HUES6 (cell line): ENCODE data around the gene FBXW8.
A peak's percentile ranks its signal among the peaks of the same experiment; 100 is the strongest.

ENCODE experiments used
- H3K27ac ChIP-seq: 2 replicates; pipeline ENCODE4 v1.7.0; 2013; ENCODE audit warnings: low read depth, mild to moderate bottlenecking, low read length, inconsistent platforms
- H3K27me3 ChIP-seq: 2 replicates; pipeline ENCODE4 v1.6.1; 2013; ENCODE audit warnings: low read length; ENCODE audit not compliant: control insufficient read depth, insufficient read depth
- H3K36me3 ChIP-seq: 2 replicates; pipeline ENCODE4 v1.6.1; 2013; ENCODE audit warnings: low read length; ENCODE audit not compliant: control insufficient read depth, insufficient read depth
- H3K4me1 ChIP-seq: 2 replicates; pipeline ENCODE4 v1.6.1; 2013; ENCODE audit warnings: low read length; ENCODE audit not compliant: control insufficient read depth, insufficient read depth
- H3K4me3 ChIP-seq: 2 replicates; pipeline ENCODE4 v1.5.1; 2013; ENCODE audit warnings: low read depth, low read length
- H3K9ac ChIP-seq: one replicate; pipeline ENCODE4 v1.6.1; 2013; ENCODE audit warnings: mild to moderate bottlenecking, low read length
- H3K9me3 ChIP-seq: 2 replicates; pipeline ENCODE4 v1.6.1; 2013; ENCODE audit warnings: low read depth, low read length; ENCODE audit not compliant: control insufficient read depth, insufficient read depth

Gene FBXW8

DNA sequence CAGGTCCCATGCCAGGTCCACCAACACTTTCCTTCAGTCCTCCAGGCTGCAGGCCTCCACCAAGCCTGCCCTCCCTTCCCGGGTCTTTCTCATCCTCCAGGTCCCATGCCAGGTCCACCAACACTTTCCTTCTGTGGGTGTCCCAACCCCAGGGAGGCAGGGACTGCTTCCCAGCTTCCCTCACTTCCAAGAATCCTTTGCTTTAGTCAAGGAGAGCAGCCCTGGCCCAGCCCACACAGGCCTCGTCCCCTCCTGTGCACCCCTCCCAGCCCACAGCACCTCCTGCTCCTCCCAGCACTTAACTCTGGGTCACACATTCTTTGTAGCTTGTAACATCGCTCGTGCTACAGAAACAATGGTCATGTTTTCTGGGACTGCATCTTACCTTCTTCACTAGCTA lies 115.6 kb downstream of the FBXW8 start:
- no peaks in the 10 kb centered on the region for H3K4me1 ChIP-seq
- no peak overlapping the region for H3K27ac ChIP-seq
- H3K36me3 ChIP-seq, result peaks cover 50% of the 10 kb centered on the region
- H3K4me3 ChIP-seq, result no peak overlapping the region
- H3K9me3 ChIP-seq, result no peaks in the 10 kb centered on the region
- no peaks in the 10 kb centered on the region for H3K27me3 ChIP-seq
- no peak overlapping the region for H3K9ac ChIP-seq

DNA sequence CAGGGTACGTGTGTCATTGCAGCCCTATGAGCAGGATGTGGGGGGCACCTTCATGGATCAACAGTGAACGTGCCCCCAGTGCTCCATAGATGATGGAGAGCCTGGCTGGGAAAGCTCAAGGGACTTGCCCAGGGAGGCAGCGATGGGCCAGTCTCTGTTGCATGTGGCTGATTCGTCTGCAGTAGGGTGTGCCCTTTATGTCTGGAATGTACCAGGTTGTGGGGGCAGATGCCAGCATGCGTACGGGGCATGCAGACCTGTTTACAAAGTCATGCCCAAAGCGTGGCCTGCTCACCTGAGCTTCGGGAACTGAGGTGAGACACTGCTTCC lies 116.1 kb downstream of the FBXW8 start:
- Histone ChIP-seq H3K36me3 (peaks cover 50% of the 10 kb centered on the region), H3K4me1 (no peaks in the 10 kb centered on the region), H3K9me3 (no peaks in the 10 kb centered on the region), H3K9ac (no peak overlapping the region), H3K27ac (no peak overlapping the region), H3K27me3 (no peaks in the 10 kb centered on the region), H3K4me3 (no peak overlapping the region)

DNA sequence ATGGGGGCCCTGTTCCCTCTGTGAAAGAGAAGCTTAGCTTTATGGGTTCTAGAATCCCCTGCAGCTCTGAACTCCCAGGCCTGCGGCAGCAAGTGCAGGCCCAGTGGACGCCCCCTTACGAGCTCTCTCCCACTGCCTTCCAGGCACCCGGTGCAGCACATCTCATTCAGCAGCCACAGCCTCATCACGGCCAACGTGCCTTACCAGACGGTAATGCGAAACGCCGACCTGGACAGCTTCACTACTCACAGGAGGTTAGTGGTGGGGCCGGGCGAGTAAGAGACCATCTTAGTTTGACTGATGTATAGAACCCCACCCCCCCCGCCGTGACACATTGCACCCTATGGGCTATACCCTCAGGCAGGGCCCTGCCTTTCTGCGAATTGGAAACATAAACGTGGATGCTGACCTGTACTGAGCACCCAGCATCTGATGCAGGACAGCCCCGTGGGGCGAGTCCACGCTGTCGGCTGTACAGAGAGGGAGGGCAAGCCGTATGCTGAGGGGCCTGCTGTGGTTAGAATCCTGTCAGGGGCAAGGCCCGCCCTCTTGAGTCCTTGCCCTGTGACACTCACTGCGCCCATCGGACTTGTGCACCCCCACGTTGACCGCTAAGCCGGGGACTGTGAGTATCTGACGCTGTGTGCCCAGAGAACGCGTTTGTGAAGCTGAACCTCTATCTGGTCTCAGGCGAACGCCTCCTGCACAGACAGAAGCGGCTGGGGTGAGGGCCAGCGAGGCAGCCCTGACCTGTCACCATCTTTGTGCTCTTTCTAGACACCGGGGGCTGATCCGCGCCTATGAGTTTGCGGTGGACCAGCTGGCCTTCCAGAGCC lies 116.7 kb downstream of the FBXW8 start:
- no peak overlapping the region for H3K27ac ChIP-seq
- peaks cover 50% of the 10 kb centered on the region for H3K36me3 ChIP-seq

DNA sequence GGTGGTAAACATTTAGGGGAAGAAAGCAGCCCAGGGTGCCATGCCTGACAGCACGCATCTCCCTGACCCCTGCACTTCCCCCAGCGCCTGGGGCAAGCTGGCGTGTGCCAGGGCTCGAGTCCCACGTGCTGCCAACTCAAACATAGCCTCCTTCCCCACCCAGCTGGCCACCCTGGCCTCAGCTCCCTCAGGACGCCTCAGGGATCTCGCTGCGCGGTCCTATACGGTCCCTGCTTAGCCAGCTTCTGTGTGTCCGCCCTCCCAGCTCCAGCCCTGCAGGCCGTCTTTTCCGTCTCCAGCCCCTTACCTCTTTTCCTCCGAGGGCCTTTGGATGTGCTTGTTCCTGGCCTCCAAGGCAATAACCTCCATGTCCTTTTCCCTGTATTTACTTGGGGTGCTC lies 117.5 kb downstream of the FBXW8 start:
- Histone ChIP-seq H3K27me3 (no peaks in the 10 kb centered on the region), H3K9me3 (no peaks in the 10 kb centered on the region), H3K9ac (no peak overlapping the region), H3K27ac (no peak overlapping the region), H3K4me1 (peaks cover 10% of the 10 kb centered on the region), H3K4me3 (no peak overlapping the region), H3K36me3 (peaks cover 50% of the 10 kb centered on the region)

More for the DNA sequence above, 116.7 kb downstream of the FBXW8 start:
- Histone ChIP-seq H3K27me3 (no peaks in the 10 kb centered on the region), H3K9ac (no peak overlapping the region), H3K4me1 (peaks cover 2% of the 10 kb centered on the region; the same call in 1 of the 2 replicates), H3K9me3 (no peaks in the 10 kb centered on the region), H3K4me3 (no peak overlapping the region)

DNA sequence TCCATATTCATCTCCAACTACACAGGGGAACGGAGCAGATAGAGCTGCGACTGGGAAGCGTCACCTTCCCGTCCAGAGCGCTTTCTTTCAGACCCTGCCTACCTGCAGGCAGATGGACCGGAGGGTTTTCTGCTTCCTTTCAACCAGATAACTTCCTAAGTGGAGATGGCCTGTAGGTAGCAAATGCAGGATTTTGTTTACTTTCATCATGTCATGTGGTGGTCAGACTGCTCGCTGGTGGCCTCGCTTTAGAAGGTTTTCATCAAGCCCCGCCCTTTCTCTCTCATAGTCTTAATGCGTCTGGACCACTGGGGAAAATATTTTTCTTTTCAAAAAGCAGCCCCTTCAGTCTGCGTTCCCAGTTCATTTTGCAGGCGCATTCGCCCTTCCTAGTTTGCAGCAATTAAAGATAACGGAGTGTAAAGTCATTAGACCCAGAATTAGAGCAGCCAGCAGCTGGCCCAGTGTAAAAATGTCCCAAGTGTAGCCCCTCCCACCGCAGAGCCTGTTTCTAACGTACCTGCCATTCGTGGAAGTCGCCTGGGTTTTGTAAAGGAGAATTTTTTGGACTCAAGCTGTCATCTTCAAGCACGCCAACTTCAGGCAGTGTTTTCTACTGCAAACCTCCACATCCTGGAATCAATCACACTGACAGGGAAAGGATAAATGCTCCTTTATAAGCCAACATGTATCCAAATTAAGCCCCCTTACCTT lies 119.6 kb downstream of the FBXW8 start:
- H3K9ac ChIP-seq, result no peak overlapping the region
- H3K4me1 ChIP-seq, result peaks cover 15% of the 10 kb centered on the region
- H3K4me3 ChIP-seq, result no peak overlapping the region
- H3K27me3 ChIP-seq, result no peaks in the 10 kb centered on the region
- H3K36me3 ChIP-seq, result peaks cover 32% of the 10 kb centered on the region
- no peak overlapping the region for H3K27ac ChIP-seq
- no peaks in the 10 kb centered on the region for H3K9me3 ChIP-seq

DNA sequence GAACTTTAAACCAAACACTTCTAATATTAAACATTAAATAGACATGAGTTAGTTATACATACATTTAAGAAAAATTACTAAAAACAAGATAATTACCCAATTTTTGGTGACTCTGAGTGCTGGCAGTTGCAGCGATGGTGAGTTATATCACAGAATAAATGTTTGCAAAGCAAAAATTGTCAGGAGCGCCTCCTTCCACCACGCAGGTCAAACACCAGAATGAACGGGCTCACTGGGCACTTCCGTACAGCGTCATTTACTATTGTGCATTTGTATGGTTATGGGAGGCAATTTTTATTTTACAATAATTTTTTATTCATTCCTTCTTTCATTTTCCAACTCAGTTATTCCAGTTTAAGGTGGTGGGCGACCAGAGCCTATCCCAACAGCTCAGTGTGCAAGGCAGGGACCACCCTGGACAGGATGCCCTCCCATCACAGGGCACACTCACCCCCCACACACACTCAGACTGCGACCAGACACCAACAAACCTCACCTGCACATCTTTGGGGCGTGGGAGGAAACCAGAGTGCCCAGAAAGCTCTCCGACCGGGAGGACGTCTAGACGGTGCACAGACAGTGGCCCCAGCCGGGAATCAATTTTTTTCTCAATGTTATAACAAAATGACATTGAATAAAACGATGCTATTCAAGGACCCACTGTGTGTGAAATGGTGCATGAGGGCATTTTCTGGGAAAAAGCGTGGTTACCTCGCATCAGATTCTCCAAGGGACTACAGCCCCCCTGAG lies 121.3 kb downstream of the FBXW8 start:
- no peak overlapping the region for H3K9ac ChIP-seq
- H3K4me1 ChIP-seq, result peaks cover 17% of the 10 kb centered on the region
- H3K9me3 ChIP-seq, result no peaks in the 10 kb centered on the region
- no peak overlapping the region for H3K4me3 ChIP-seq
- no peak overlapping the region for H3K27ac ChIP-seq
- H3K36me3 ChIP-seq, result peaks cover 20% of the 10 kb centered on the region
- H3K27me3 ChIP-seq, result no peaks in the 10 kb centered on the region

DNA sequence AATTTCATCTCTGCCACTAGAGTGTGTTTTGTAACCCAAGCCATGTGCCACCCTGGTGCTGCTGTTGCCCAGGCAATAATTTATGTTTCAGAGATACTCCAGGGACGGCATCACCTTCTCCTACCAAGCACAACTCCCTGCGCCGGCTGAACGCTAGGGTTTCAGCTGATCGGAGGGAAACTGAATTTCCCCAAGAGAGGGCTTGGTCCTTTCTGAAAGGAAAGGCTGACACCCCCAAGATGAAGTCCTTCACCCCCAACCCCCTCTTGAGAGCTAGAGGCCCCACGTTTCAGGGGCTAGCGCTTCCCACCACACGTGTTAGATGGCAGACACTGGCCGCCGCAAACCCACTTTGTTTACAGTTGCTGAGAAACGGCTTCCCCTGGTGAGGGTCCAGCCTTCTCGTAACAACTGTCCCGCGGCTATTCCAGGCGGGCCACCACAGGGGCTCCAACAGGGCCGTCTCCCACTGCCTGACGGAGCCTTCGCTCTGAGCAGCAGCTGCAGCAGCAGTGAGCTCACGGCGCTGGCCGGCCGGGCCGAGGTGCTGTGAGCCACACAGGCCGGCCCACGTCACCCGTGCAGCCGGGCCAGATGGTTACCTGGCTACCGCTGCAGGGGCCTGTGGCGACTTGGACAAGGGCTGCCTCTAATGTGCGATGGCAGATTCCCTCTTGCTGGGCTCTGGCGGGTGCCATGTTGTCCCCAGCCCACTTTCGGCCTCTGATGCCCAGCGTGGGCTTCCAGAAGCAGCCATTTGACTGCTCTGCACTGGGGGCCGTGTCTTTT lies 122.0 kb downstream of the FBXW8 start:
- H3K27me3 ChIP-seq, result no peaks in the 10 kb centered on the region
- peaks cover 13% of the 10 kb centered on the region for H3K36me3 ChIP-seq
- H3K9ac ChIP-seq, result no peak overlapping the region
- H3K4me1 ChIP-seq, result peaks cover 19% of the 10 kb centered on the region
- H3K9me3 ChIP-seq, result no peaks in the 10 kb centered on the region
- H3K27ac ChIP-seq, result peak overlapping the region; percentile 6; the same call in 1 of the 2 replicates
- H3K4me3 ChIP-seq, result no peak overlapping the region

DNA sequence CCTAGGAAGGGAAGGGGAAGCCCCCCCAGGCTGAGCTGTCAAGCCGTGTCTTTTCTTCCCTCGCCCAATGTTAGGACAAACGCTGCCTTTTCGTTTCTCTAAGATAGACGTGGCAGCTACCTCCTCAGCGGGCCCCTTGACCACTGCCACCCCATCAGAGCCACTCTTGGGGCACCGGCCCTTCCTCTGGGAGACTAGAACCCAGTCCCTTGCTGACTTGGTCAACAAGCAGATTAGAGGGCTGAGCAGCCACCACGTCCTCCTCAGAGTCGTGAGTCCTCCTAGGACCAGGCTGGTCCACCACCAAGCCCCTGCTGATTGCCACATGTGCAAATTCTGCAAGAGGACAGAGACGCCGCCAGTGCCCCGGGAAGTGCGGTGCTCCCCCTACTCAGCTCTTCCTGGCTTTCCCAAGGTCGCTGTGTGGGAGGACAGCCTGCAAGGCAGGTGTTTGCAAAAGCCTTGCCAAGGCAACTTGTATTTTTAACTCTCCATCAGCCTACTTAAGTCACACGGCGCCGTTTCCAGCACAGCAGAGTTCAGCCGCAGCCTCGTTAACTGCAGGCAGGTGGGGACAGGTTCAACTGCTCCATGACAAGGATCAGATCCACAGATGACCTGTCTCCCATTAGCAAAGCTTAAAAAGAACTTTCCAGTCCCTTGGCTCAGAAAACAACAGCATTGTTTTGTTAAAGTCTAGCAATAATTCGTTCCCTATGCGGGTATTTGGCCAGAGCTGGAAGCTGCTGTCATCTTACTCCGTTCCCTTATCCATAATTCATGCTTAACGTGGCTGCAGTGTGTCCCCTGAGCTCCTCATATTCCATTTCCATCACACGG lies 122.9 kb downstream of the FBXW8 start:
- Histone ChIP-seq H3K4me3 (no peak overlapping the region), H3K36me3 (peaks cover 4% of the 10 kb centered on the region), H3K9me3 (no peaks in the 10 kb centered on the region), H3K4me1 (peaks cover 19% of the 10 kb centered on the region), H3K27ac (no peak overlapping the region), H3K9ac (no peak overlapping the region), H3K27me3 (no peaks in the 10 kb centered on the region)

DNA sequence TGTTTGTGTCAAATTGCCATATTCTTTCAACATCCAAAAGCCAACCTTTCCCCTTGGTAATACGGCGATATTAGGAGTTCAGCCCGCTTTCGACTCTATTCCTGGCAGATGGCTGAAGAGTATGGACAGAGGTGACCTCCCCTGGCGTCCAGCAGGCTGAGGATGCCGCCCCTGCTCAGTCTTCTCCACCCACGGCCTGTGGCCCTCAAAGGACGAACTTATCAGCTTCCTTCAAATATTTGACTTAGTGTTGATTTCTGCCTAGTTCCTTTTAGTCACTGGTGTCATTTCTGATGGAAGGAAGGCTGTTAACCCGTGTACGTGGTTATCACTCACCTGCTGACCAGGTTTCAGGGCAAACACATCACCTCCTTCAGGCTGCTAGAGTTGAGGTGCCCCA lies 123.5 kb downstream of the FBXW8 start:
- Histone ChIP-seq H3K36me3 (no peaks in the 10 kb centered on the region), H3K4me3 (no peak overlapping the region), H3K4me1 (peaks cover 19% of the 10 kb centered on the region), H3K27me3 (no peaks in the 10 kb centered on the region), H3K9ac (no peak overlapping the region), H3K9me3 (no peaks in the 10 kb centered on the region), H3K27ac (no peak overlapping the region)

DNA sequence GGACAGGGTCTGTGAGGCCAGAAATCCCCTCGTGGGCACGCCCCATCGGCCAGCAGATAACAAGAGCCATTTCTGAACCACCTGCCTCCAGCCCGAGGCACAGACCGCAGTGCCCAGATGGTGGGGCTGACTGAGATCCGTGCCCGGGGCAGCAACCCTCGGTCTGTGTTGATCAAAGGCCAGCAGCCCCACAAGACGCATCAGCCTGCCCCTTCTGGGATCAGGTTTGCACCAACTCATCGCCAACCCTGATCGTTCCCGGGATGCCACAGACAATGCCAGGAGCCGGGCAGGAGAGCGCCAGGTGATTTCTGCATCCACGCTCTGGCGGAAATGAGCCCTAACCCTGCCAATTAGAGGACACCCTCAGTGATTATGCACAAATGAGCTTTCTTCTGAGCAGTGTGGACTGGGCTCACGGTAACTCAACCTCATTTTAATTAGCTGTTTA lies 124.0 kb downstream of the FBXW8 start:
- H3K9me3 ChIP-seq, result no peaks in the 10 kb centered on the region
- H3K36me3 ChIP-seq, result no peaks in the 10 kb centered on the region
- H3K27me3 ChIP-seq, result no peaks in the 10 kb centered on the region
- no peak overlapping the region for H3K9ac ChIP-seq
- peaks cover 19% of the 10 kb centered on the region for H3K4me1 ChIP-seq
- H3K4me3 ChIP-seq, result no peak overlapping the region
- no peak overlapping the region for H3K27ac ChIP-seq
